ENCODE data around the gene PGAP3. TPM values are rescaled to one million over a fixed set of nuclear protein-coding genes. Genes with fewer than 3 reads are reported as not detected.
A peak's percentile ranks its signal among the peaks of the same experiment; 100 is the strongest.

The PGAP3 gene
- total RNA-seq, 1 experiment from 2014 or later, result 34.6 TPM

DNA sequence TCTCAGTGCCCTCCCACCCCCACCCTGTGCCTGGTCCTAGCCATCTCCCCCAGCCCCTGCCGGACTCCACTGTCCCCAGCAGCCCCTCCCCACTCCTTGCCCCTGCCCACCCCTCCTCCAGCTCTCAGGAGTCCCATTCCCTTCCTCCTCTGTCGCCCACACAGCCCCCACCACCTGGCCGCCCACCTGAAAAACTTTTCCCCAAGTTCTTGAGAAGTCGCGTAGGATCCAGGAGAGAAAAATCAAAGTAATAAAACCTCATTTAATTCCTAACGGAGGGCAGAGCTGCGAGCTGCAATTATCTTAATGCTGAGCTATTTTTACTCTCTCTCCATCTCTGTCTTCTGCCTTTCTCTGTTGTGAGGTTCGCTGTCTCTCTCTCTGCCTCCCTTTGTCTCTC is 63.5 kb downstream of the PGAP3 start:
- no peak for DNase-seq (ENCODE audit: low spot score)

DNA sequence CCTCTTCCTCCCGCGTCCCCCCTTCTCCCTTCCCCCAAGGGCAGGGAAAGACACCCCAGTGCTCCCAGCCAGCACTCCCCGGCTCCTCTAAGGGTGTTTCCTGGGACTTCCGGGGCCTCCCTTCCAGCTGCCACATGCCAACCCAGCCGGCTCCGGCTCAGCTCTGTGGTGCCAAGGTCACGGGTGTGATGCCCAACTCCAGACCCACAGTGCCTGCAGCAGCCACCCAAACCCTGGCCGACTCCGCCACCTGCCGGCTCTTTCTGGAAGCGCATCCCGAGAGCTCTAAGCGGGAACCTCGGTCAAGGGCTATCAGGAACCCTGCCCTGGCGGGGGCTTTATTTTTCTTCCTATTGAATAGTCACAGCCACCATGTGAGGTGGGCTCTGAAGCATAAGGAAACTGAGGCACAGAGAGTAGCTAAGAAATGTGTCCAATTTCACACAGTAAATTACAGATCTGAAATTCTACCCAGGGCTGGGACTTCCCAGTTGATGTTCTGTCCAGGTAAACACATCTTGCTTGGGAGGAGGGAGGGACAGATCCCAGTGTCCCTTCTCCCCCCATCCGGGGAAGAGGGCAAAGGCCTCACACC is 64.4 kb downstream of the PGAP3 start:
- peak; percentile 87 for DNase-seq (ENCODE audit: low spot score)

DNA sequence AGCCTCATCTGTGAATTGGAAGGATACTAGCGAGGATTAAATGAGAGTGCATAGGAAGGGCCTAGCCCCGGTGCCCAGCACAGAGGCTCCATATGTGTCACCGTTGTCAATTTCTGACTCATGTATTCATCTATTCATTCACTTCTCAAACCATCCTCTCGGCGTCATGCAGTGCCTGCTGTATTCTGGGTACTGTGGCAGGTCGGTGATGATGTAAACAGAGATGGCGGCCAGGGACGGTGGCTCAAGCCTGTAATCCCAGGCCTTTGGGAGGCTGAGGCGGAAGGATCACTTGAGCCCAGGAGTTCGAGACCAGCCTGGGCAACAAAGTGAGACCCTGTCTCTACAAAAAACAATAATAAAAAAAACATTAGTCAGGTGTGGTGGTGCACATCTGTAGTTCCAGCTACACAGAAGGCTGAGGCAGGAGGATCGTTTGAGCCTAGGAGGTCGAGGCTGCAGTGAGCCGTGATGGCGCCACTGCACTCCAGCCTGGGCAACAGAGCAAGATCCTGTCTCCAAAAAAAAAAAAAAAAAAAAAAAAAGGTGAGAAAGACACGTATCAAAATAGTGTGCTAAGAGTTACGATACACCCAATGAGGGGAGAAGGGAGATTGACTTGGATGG is 65.4 kb downstream of the PGAP3 start:
- DNase-seq (ENCODE audit: low spot score), result no peak

DNA sequence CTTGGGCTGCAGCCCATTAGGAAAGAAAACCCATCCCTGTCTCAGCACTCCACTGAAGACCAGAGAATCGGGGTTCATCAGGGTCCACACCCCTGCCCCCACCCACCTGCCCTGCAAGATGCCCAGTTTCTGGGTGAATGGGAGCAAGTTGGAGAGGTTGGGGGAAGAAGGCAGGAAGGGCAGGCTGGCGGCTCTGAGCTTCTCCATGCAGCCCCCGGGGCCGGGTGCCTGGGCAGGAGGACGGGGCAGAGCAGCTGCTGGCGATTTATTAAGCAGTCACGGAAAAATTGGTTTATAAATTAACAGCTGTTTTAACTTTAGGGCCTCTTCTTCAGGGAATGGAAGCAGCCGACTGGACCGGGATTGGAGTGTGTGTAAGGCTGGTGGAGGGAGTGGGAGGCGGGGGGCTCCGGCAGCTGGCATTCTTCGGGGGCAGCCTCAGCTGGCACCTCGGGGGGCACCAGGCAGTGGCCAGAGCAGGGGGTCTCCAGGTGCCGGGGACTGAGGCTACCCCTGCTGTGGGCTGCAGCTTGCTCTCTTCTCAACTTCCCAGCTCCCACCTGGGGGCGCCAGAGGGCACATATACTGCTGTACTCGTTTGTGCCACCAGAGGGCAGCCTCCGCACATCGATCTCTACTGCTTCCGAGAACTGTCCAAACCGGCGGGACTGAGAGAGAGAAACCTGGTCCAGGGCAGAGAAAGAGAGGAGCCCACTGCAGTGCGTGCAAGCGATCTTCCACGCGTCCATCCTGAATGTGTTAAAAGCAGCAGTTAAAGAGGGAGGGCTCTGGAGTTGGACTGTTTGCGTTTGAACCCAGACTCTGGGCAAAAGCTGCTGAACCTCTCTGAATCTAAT is 66.1 kb downstream of the PGAP3 start:
- peak; percentile 94 for DNase-seq (ENCODE audit: low spot score)

Small RNA genes lying within 50 kb of the gene (small RNA-seq; reads per million reads assigned to genes)
- gene MIR4728, result not detected

Other genes with a start within 250 kb of the PGAP3 start
- gene MED1, start 236.8 kb downstream of the PGAP3 start, total RNA-seq (2014; rRNA removed; shearing (Covaris generic)), result 12.0 and 13.4 TPM in 2 replicates
- 40.7 and 53.5 TPM in 2 replicates for gene CDK12, start 226.6 kb downstream of the PGAP3 start, total RNA-seq (2014; rRNA removed; shearing (Covaris generic))
- gene NEUROD2, start 80.1 kb downstream of the PGAP3 start, total RNA-seq (2014; rRNA removed; shearing (Covaris generic)), result 0.13 TPM in 1 of 2 replicates, not detected in the other
- gene PPP1R1B, start 61.1 kb downstream of the PGAP3 start, total RNA-seq (2014; rRNA removed; shearing (Covaris generic)), result 14.8 and 16.0 TPM in 2 replicates
- 50.8 and 54.2 TPM in 2 replicates for gene STARD3, start 50.9 kb downstream of the PGAP3 start, total RNA-seq (2014; rRNA removed; shearing (Covaris generic))
- 1.9 and 2.2 TPM in 2 replicates for gene TCAP, start 22.7 kb downstream of the PGAP3 start, total RNA-seq (2014; rRNA removed; shearing (Covaris generic))
- 0.25 and 0.65 TPM in 2 replicates for gene PNMT, start 19.6 kb downstream of the PGAP3 start, total RNA-seq (2014; rRNA removed; shearing (Covaris generic))
- gene ERBB2, start 12.0 kb upstream of the PGAP3 start, total RNA-seq (2014; rRNA removed; shearing (Covaris generic)), result 91.0 and 110 TPM in 2 replicates
- 118 and 121 TPM in 2 replicates for gene MIEN1, start 42.5 kb upstream of the PGAP3 start, total RNA-seq (2014; rRNA removed; shearing (Covaris generic))
- 127 and 142 TPM in 2 replicates for gene GRB7, start 49.9 kb upstream of the PGAP3 start, total RNA-seq (2014; rRNA removed; shearing (Covaris generic))
- 0.26 and 0.56 TPM in 2 replicates for gene IKZF3, start 176.3 kb upstream of the PGAP3 start, total RNA-seq (2014; rRNA removed; shearing (Covaris generic))
- gene ZPBP2, start 180.1 kb upstream of the PGAP3 start, total RNA-seq (2014; rRNA removed; shearing (Covaris generic)), result not detected in 2 replicates
- 5.5 and 5.8 TPM in 2 replicates for gene GSDMB, start 230.6 kb upstream of the PGAP3 start, total RNA-seq (2014; rRNA removed; shearing (Covaris generic))
- 61.0 and 66.7 TPM in 2 replicates for gene ORMDL3, start 239.5 kb upstream of the PGAP3 start, total RNA-seq (2014; rRNA removed; shearing (Covaris generic))
- gene LRRC3C, start 239.7 kb upstream of the PGAP3 start, total RNA-seq (2014; rRNA removed; shearing (Covaris generic)), result not detected in 2 replicates